Spleen (tissue), 11 donors: ENCODE measurements around the gene WDFY4. TPM values are rescaled to one million over a fixed set of nuclear protein-coding genes. Genes with fewer than 3 reads are reported as not detected.
A peak's percentile ranks its signal among the peaks of the same experiment; 100 is the strongest.

Source experiments
- DNase-seq: peaks from one replicate; pipeline ENCODE4 v3.0.0-alpha.2; 2020
- H3K27ac ChIP-seq, 8 donors: fragments of 200-600 bp; sonication (generic) in 7 of 8; 1 replicate in 4 of 8; 2 replicates in 4 of 8; pipeline versions ENCODE4 v1.5.0 to v1.8.0; 2016 to 2021; ENCODE audit warnings: inconsistent platforms in 4 of 8, mild to moderate bottlenecking in 4 of 8, moderate library complexity in 1 of 8
- H3K27me3 ChIP-seq, 7 donors: fragments of 200-600 bp; sonication (generic) in 6 of 7; replicated peaks in 1 of 7; 1 replicate in 4 of 7; 2 replicates in 3 of 7; pipeline versions ENCODE4 v1.5.0 to v1.8.0; 2016 to 2021; ENCODE audit warnings: inconsistent platforms in 3 of 7, mild to moderate bottlenecking in 1 of 7
- H3K36me3 ChIP-seq, 6 donors: fragments of 200-600 bp; sonication (generic) in 5 of 6; 1 replicate in 4 of 6; 2 replicates in 2 of 6; pipeline versions ENCODE4 v1.5.0 to v1.8.0; 2016 to 2021; ENCODE audit warnings: inconsistent platforms in 2 of 6
- H3K4me1 ChIP-seq, 6 donors: fragments of 200-600 bp; sonication (generic) in 5 of 6; 1 replicate in 3 of 6; 2 replicates in 3 of 6; pipeline versions ENCODE4 v1.5.0 to v1.8.0; 2016 to 2021; ENCODE audit warnings: inconsistent platforms in 3 of 6
- H3K4me3 ChIP-seq, 8 donors: fragments of 200-600 bp; sonication (generic) in 7 of 8; 1 replicate in 4 of 8; 2 replicates in 4 of 8; pipeline versions ENCODE4 v1.5.0 to v1.8.0; 2016 to 2021; ENCODE audit warnings: inconsistent platforms in 4 of 8, mild to moderate bottlenecking in 4 of 8, moderate library complexity in 2 of 8
- H3K9me3 ChIP-seq, 8 donors: fragments of 200-600 bp; sonication (generic) in 7 of 8; 1 replicate in 4 of 8; 2 replicates in 4 of 8; pipeline versions ENCODE4 v1.5.0 to v1.8.0; 2016 to 2021; ENCODE audit warnings: inconsistent platforms in 4 of 8
- POLR2A ChIP-seq, 3 donors: fragments of 450-650 bp; IDR thresholded peaks; one replicate each; pipeline ENCODE4 v1.5.1; 2017; ENCODE audit warnings: antibody characterized with exemption in 3 of 3, mild to moderate bottlenecking in 1 of 3
- POLR2AphosphoS5 ChIP-seq, 3 donors: sonication (generic); formaldehyde crosslinking; IDR thresholded peaks; one replicate each; pipeline ENCODE4 v1.5.1; 2017; ENCODE audit warnings: antibody characterized with exemption in 3 of 3
- WGBS, 5 donors: extraction: QIAGEN DNeasy Blood & Tissue Kit in 3 of 5; methylation state at CpG; one replicate each; pipeline versions ENCODE4 v1.1.5 to v1.1.7; 2013 to 2018; 5-methylcytosine and 5-hydroxymethylcytosine counted together
- intact Hi-C: fragments of 100-400 bp; cut with DNase I; formaldehyde crosslinking; loops from one replicate; pipeline ENCODE4 v1.15.0; 2023; ENCODE audit warnings: low total_unique reads
- polyA plus RNA-seq, 3 donors: library from polyadenylated mRNA; stranded (reverse); fragments of 200-250 nt; gene quantifications; one replicate each; pipeline ENCODE4 v1.2.1, GENCODE V29; 2013
- total RNA-seq, 7 donors: library from RNA; depleted of rRNA in 3 of 7; stranded (reverse); fragments of >200 nt in 3 of 7; fragmentation: NEBNext Ultra II Directional in 4 of 7; extraction: Animal tissue kit (Norgen Biotek cat#: 25700) in 4 of 7; gene quantifications; one replicate each; pipeline versions ENCODE4 v1.1.0 to v1.2.1, GENCODE V29; 2016 to 2021
- TF ChIP-seq, protein P1 (sequence below), 11 experiments: fragments of 200-600 bp in 7 of 11; fragments of 450-650 bp in 4 of 11; sonication (generic) in 4 of 11; IDR thresholded peaks in 8 of 11; conservative IDR thresholded peaks in 3 of 11; 1 replicate in 7 of 11; 2 replicates in 4 of 11; pipeline versions ENCODE4 v1.4.0 to v1.8.0; 2016 to 2021; ENCODE audit warnings: antibody characterized with exemption in 11 of 11, inconsistent platforms in 4 of 11, mild to moderate bottlenecking in 1 of 11
- donor health status: healthy with polysubstance abuse.
- donor health status: DM: no; HTN: no; CAD: no; lungs with moderate emphysema.
- donor health status: DM: no; HTN: no; CAD: no.
- donor health status: Bipolar disorder and iron deficiency.
- donor health status: healthy.
- donor health status: DM: no; HTN: no; CAD: no.
- donor health status: DM: yes; HTN: yes; CAD: no.

The WDFY4 gene
- total and polyA plus RNA-seq, 10 donors, result 31.7 to 120 (median 88.9) TPM

GRCh38 chr10:48658243-48658974, 26.3 kb upstream of the WDFY4 start:
- intact Hi-C loops, result loop anchor here (5.0 kb wide), 2 partner anchors 296 to 859 kb away; no protein-coding TSS in a partner anchor
- Histone ChIP-seq H3K9me3 (no peaks in the 10 kb centered on the region), H3K36me3 (no peaks in the 10 kb centered on the region), H3K4me3 (no peak overlapping the region), H3K27ac (no peak overlapping the region), H3K27me3 (peaks cover 0 to 48% (median 8%) of the 10 kb centered on the region in 7 donors), H3K4me1 (peaks cover 11 to 44% (median 24%) of the 10 kb centered on the region in 6 donors)
- TF ChIP-seq, protein P1, sequence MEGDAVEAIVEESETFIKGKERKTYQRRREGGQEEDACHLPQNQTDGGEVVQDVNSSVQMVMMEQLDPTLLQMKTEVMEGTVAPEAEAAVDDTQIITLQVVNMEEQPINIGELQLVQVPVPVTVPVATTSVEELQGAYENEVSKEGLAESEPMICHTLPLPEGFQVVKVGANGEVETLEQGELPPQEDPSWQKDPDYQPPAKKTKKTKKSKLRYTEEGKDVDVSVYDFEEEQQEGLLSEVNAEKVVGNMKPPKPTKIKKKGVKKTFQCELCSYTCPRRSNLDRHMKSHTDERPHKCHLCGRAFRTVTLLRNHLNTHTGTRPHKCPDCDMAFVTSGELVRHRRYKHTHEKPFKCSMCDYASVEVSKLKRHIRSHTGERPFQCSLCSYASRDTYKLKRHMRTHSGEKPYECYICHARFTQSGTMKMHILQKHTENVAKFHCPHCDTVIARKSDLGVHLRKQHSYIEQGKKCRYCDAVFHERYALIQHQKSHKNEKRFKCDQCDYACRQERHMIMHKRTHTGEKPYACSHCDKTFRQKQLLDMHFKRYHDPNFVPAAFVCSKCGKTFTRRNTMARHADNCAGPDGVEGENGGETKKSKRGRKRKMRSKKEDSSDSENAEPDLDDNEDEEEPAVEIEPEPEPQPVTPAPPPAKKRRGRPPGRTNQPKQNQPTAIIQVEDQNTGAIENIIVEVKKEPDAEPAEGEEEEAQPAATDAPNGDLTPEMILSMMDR (IDR thresholded peaks at IDR 0.05 in 8 of 11, conservative IDR thresholded peaks at IDR 0.05 in 3 of 11), result peak; percentile 74 to 93 (median 85)
- peak in 1 of 3 donors; percentile 40 for TF ChIP-seq POLR2AphosphoS5 (IDR thresholded peaks at IDR 0.05)
- TF ChIP-seq POLR2A (IDR thresholded peaks at IDR 0.05), result no peak
- DNase-seq, result peak; percentile 92
- WGBS, 5 donors, result 35 to 43% (median 42%) methylated on average over 17 to 19 of the region's 19 CpGs

DNA sequence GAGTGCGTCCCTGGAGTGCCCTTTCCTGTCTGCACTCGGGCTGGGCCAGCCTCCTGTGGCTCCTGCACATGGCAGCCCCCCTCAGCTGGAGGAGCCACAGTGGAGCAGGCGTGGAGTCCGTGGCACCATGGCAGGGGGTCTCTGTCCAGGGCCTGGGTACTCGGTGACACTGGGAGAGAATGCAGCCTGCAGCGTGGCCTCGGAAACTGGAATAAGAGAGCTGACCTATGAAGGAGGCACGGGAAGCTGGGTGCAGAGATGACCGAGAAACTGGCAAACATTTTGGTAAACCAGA, 25.8 kb upstream of the WDFY4 start:
- 70 to 86% (median 84%) methylated on average over 6 to 9 of the region's 9 CpGs for WGBS, 5 donors
- TF ChIP-seq POLR2AphosphoS5 (IDR thresholded peaks at IDR 0.05), result no peak
- TF ChIP-seq, protein P1 (IDR thresholded peaks at IDR 0.05 in 8 of 11, conservative IDR thresholded peaks at IDR 0.05 in 3 of 11), result no peak
- Histone ChIP-seq H3K36me3 (no peaks in the 10 kb centered on the region), H3K4me1 (peaks cover 11 to 44% (median 24%) of the 10 kb centered on the region in 6 donors), H3K27me3 (peaks cover 0 to 43% (median 8%) of the 10 kb centered on the region in 7 donors), H3K4me3 (no peak overlapping the region), H3K9me3 (no peaks in the 10 kb centered on the region), H3K27ac (no peak overlapping the region)
- peak; percentile 79 for DNase-seq
- intact Hi-C loops, result loop anchor here (5.0 kb wide), 2 partner anchors 297 to 858 kb away; no protein-coding TSS in a partner anchor

- no peak for TF ChIP-seq POLR2A (IDR thresholded peaks at IDR 0.05)
- TF ChIP-seq, protein P1 (IDR thresholded peaks at IDR 0.05 in 8 of 11, conservative IDR thresholded peaks at IDR 0.05 in 3 of 11), result peak in 7 of 11 experiments; percentile 8 to 49 (median 34)
- WGBS, 5 donors, result 21 to 37% (median 24%) methylated on average over 2 of the region's 2 CpGs
- Histone ChIP-seq H3K36me3 (no peaks in the 10 kb centered on the region), H3K9me3 (peaks cover 0 to 5% (median 0%) of the 10 kb centered on the region in 8 donors), H3K27me3 (peaks cover 0 to 36% (median 8%) of the 10 kb centered on the region in 7 donors), H3K4me3 (no peak overlapping the region), H3K4me1 (peaks cover 11 to 44% (median 24%) of the 10 kb centered on the region in 6 donors), H3K27ac (no peak overlapping the region)
- intact Hi-C loops, result loop anchor here (5.0 to 10.0 kb wide), 4 partner anchors 145 to 858 kb away; no protein-coding TSS in a partner anchor
- DNase-seq, result no peak
Measured at GRCh38 chr10:48659790-48660189, 24.9 kb upstream of the WDFY4 start.

DNA sequence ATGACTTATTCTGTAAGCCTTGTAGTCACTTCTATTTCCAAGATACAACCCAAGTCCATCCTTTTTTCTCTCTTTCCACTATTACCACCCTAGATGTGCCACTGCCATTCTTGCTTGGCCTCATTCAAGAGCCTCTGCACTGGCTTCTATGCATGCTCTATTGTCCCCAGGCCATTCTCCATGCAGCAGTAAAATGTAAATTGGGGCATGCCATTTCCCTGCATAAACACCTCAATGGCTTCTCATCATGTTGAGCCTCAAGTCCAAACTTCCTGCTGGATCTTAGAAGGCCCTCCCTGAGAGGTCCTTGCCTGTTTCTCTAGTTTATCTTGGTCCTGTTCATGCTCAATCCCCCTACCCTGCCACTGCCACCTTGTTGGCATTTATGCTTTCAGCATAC, 23.2 kb upstream of the WDFY4 start:
- TF ChIP-seq POLR2AphosphoS5 (IDR thresholded peaks at IDR 0.05) (no peak), POLR2A (IDR thresholded peaks at IDR 0.05) (no peak)
- TF ChIP-seq, protein P1 (IDR thresholded peaks at IDR 0.05 in 8 of 11, conservative IDR thresholded peaks at IDR 0.05 in 3 of 11), result no peak
- Histone ChIP-seq H3K4me3 (no peak overlapping the region), H3K27me3 (peaks cover 0 to 22% (median 0%) of the 10 kb centered on the region in 7 donors), H3K36me3 (no peaks in the 10 kb centered on the region), H3K4me1 (peaks cover 3 to 31% (median 11%) of the 10 kb centered on the region in 6 donors), H3K27ac (peak overlapping the region in 1 of 8 donors; percentile 7), H3K9me3 (peaks cover 0 to 17% (median 4%) of the 10 kb centered on the region in 8 donors)
- intact Hi-C loops, result loop anchor here (10.0 kb wide), 2 partner anchors 143 to 313 kb away; no protein-coding TSS in a partner anchor
- no peak for DNase-seq
